Measurements from ENCODE around the gene CPA1.
A peak's percentile ranks its signal among the peaks of the same experiment; 100 is the strongest.

The CPA1 gene

DNA sequence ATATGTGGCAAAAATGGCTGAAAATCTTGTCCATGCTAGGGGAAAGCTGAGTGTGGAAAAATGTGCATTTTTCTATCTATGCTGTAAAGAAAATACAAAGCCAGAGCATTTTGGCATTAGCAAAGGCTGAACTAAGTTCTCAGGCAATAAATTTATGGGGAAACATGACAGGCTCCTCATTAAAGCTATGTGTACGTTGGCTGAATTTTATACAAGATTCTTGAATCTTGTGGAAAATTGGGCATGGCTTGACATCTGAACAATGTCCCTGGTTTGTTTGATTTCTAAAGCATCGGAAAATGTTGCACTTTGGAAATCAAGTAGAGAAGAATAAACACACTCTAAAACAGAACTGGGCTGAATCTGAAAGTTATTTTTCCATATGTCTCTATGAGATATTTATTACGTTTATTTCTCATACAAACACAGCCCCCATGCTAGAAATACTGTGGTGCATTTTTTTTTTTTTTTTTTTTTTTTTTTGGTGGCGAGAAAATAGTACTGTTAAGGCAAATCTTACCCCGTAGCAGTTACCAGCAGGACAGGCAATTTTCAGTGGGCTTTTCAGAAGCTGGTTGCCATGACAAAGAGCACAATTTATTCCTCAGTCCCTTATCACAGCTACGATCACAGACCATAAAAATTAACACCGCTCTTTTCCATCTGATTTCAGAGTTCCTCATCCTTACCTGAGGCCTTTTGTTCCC is 16.9 kb downstream of the CPA1 start:
- no peak for DNase-seq

DNA sequence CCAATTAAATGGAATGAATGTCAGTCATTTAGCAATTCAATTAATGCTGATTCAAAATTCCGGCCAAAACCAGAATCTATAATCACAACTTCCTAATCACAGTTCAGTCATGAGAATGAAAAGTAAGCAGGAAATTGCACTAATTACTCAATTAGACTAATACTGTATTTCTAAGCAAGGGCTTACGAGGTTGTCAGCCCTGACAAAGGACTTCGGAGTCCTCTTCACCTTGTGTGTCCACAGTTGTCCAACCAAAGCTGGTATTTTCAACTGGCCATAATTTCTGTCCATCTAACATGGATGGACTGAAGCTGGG is 17.4 kb downstream of the CPA1 start:
- DNase-seq: no peak

- DNase-seq: peak; percentile 16
Observed at GRCh38 chr7:130398526-130399090, 18.3 kb downstream of the CPA1 start.

- DNase-seq: no peak
Observed at GRCh38 chr7:130400120-130400572, 19.9 kb downstream of the CPA1 start.

GRCh38 chr7:130401101-130401500 is 20.8 kb downstream of the CPA1 start:
- DNase-seq: no peak

- no peak for DNase-seq
Observed at GRCh38 chr7:130401578-130401977, 21.3 kb downstream of the CPA1 start.

GRCh38 chr7:130405003-130405402 is 24.7 kb downstream of the CPA1 start:
- DNase-seq: no peak

GRCh38 chr7:130409067-130409711 is 28.9 kb downstream of the CPA1 start:
- DNase-seq: no peak

GRCh38 chr7:130409712-130410072 is 29.4 kb downstream of the CPA1 start:
- no peak for DNase-seq

DNA sequence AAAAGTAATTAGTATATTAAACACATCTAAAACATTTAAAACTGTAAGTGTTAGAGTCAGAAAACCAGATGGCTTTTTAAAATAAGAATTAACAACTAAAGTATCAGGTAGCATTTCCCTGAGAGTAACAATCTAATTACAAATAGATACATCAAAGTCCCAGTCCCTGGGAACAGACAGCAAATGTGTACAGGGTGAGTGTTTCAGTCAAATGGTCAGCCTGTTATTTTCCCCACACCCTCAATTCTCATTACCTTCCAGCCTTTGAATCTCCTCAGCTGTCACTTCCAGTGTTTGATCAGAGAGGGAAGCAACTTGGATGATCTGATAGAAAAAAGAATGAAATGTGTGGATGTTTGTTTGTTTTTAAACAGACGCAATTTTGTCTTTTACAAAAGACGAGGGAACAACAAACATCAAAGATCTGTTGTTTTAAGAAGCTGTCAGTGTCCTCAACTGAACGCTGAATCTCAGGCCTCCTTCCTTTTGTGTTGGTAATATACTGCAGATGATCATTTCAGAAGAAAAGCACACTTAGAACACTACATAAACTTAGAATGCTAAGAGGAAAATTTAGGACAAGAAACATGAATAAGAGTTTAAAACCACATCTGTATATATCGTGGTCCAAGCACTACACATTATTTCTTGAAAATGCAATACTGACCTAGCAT is 30.7 kb downstream of the CPA1 start:
- DNase-seq: no peak

- no peak for DNase-seq
Observed at GRCh38 chr7:130413201-130413600, 32.9 kb downstream of the CPA1 start.

- DNase-seq: no peak
Observed at GRCh38 chr7:130415006-130415405, 34.7 kb downstream of the CPA1 start.

DNA sequence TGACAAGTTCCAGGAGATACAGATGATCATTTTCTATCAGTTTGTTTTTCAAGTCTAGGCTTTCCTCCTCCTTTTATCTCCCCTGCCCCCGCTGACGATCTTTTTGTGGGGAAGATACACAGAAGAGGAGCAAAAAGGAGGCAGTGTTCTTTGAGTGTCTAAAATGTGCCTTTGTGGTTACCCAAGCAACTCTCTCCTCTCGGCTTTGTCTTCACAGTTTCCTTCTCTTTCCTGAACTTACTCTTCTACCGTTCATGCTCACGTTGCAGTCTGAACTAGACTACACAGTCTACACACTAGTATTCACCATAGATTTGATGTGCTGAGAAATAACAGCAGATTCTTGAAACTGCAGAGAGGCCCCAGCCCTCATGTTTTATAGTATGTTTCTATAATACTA is 36.9 kb downstream of the CPA1 start:
- DNase-seq: no peak

- no peak for DNase-seq
Observed at GRCh38 chr7:130418306-130418705, 38.0 kb downstream of the CPA1 start.

- no peak for DNase-seq
Observed at GRCh38 chr7:130419658-130420057, 39.4 kb downstream of the CPA1 start.

DNA sequence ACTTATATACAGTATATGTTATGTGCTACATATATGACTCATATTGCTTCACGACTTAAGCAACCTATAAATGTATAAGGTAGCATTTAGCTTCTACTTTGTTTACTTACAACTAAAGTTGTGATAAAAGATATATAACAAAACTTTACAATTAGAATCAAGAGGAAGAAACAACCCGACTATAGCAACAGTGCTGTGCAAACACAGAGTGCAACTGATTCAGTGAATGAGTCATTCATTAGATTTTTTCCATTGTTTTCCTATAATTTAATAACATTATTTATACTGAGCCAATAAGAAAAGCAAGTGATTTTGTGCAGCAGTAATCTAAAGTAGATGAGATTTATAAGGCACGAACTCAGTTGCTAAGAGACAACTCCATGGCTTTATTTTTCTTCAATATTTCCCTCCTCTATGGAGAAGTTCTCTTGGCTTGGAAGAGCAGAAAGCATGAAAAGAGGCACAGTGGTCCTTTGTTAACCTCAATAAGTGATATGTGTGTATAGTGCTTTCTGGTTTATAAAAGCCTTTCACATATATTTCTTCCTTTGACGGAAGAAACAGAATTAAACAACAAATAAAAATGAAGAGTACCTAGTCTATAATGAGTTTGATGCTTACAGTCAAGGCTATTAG is 40.8 kb downstream of the CPA1 start:
- DNase-seq: no peak

GRCh38 chr7:130421684-130422083 is 41.4 kb downstream of the CPA1 start:
- no peak for DNase-seq

- DNase-seq: no peak
Observed at GRCh38 chr7:130423501-130424037, 43.3 kb downstream of the CPA1 start.

GRCh38 chr7:130425796-130426195 is 45.5 kb downstream of the CPA1 start:
- no peak for DNase-seq

DNA sequence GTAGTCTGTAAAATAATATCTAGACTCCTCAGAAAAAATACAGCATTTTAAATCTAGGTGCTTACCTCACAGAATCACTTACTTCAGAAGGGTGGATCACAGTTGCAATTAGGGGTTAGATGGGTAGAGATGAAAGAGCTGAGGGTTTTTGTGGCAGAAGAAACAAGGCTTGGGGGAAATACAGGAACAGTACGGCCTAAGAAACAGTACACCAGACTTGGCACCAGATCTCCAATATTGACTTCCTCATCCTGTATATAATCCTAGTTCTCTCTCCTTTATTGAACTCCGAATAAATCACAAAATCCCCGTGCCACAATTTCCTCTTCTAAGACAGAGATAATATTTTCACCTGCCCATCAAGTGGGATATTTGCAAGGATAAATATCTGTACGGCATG is 46.3 kb downstream of the CPA1 start:
- no peak for DNase-seq

DNA sequence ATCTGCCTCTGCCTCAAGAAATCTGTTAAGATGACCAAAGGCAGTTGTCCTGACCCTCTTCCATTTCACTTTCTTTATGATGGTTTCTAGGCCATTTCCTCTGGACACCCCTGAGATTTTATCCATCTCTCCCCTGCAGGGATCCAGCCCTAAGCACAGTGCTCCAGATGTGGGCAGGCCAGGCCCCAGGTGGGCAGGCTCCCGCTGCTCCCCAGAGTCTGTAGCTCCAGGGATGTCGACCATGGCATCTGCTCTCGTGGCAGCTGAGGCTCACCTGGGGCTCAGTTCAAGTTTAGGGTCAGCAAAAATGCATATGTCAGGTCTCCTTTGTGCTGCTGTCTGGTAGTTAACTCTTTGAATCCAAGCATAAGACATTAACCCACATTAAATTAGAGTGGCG is 48.7 kb downstream of the CPA1 start:
- no peak for DNase-seq

- no peak for DNase-seq
Observed at GRCh38 chr7:130430115-130430514, 49.8 kb downstream of the CPA1 start.
